NCI-H345 treated with DMSO at 0.1 percent for 48 hours (cell line): Measurements from ENCODE around the gene CNN3.

ENCODE experiments used
- DNase-seq: peaks from one replicate; lab custom pipeline; 2025; ENCODE audit not compliant: unreplicated experiment; lab: John Stamatoyannopoulos, UW

CNN3 gene

DNA sequence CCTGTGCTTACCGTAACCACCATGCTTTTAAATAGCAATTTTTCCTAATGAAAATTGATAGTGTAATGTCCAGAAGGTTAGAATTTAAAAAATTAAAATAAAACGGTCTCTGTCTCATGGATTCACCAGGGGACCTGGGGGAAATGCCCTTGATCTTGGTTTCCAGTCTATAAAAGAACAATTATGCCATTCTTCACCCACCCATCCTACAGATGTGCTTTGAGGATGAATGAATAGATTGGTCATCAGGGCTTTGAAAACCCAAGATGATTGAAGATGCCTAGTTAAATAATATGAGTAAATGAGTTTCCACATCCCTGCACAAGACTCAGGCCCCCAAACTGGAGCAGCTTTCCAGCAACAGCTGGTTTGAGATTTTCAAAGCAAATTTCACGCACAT, 38.7 kb downstream of the CNN3 start:
- DNase-seq: no peak

DNA sequence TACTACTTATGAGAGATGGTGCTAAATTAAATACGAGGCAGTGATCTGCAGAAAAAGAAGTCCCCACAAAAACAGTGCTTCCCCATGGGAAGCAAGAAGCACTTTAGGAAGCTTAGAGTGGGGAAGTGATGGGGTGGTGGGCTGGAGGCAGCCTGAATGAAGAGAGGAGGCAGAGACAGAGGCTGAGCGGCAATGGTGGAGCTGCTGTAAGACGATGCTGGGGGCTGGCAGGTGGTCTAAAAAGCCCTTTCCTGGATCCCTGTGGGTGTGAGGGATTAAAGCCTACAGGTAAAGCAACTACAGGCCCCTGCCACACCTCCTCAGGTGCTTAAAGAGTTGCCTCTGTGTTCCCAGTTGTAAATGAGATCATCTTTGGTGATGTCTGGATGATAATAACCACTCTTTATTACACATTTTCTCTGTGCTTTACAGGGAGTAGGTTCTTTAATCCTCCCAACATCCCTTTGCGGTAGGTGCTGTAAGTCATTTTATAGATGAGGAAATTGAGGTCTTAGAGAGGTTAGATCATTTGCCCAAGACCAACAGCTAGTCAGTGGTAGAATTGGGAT, 39.2 kb downstream of the CNN3 start:
- DNase-seq: no peak

DNA sequence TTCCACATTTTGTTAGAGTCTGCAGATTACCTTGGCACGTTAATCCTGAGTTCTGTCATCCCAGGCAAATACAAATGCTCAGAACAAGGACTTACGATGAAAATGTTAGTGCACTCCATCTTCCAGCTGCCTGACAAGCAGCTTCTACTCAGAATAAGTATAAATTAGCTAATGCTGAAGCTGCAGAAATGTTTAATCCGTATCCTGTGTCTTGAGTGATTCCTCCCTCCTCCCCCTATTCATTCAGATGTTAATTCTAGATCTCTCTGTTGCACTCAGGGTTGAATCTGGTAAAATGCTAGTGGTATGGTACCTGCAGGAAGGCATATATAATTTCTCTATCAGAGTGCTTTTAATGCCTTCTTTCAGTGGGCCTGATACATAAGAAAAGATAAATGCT, 39.8 kb downstream of the CNN3 start:
- no peak for DNase-seq

DNA sequence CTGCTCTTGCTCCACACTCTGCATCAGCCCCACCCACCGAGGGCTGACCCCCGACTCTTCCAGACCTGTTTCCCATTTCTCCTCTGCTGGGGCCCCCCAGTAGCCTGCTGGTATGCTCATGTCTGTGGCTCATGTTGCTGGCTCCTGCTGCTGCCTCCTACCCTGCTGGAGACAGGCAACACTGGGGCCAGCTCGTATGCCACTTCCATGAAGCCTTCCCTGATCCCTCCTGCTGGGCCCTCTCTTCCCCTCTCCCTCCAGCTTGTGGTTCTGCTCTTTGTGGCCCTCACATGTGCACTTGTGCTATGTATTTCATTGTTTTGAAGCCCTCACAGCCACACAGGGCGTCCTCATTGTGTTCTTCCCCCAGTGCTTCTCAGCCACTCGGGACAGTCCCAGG, 40.5 kb downstream of the CNN3 start:
- DNase-seq: no peak

DNA sequence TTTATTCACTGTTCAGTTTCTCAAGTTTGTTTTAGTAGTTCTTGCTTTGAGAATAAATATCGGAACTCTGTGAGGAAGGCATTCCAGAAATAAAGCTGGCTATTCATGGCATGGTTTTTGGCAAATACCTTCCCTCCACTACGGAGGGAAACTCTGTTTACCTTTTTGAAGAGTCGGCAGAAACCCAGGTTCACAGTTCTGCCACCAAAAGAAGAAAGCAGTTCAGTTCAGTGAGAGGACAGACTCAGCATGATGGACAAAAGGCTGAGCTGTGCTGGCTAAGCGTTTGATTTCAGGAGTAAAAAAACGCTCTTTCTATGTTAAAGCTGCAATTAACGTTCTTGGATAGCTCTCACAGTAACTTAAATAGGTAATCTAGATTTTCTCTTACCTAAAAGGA, 42.4 kb downstream of the CNN3 start:
- DNase-seq: no peak

DNA sequence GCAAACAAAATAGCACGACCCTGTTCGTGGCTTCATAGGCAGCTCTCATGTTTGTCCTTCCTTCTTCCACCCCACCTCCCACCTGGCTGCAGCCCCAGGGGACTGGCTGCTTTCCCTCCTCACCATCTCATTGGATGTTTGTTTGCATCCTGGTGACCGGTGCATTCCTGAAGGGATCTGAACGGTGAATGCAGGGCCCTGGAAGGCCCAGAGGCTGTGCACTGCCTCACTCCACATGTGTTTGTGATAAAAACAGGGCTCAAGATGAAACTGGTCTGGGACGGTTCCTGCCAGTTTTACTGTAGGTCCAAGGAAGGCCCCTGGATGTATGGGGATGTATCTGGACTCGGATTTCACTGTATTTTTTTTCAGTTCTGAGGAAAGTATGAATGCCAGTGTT, 42.8 kb downstream of the CNN3 start:
- DNase-seq: no peak

DNA sequence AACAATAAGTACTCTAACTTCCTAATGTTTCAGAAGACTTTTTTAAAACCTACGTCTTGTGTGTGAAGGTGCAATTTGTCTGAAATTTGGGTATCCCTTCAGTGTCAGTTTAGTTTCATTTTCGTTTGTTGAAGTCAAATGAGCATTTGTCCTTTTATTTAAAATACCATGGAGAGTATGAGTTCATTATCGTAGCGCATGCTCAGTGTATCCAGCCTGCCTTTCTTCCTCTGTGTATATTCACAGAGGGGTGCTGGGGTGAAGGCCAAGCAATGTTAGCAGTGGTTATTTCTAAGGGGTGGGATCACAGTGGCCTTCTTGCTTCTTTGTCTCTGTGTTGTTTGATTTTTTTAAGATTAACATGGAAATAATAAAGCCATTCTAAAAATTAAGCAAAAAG, 43.2 kb downstream of the CNN3 start:
- peak; percentile 36 for DNase-seq

DNA sequence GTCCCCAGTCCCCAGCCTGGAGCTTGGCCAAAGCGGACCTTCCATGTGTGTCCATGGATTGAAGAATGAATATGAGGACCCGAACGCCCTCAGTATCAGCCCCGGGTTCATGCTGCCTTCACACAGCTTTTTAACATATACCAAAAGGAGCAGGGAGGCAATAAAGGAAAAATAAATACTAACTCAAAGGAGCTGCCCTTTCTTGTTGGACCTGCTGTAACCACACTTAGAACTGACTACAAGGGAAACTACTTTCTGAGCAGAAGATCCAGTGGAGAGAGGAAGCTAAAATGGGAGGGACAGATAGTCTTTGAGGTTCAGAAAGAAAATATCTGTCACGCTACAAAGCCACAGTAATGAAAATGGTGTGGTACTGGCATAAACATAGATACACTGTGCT, 48.6 kb downstream of the CNN3 start:
- DNase-seq: no peak

DNA sequence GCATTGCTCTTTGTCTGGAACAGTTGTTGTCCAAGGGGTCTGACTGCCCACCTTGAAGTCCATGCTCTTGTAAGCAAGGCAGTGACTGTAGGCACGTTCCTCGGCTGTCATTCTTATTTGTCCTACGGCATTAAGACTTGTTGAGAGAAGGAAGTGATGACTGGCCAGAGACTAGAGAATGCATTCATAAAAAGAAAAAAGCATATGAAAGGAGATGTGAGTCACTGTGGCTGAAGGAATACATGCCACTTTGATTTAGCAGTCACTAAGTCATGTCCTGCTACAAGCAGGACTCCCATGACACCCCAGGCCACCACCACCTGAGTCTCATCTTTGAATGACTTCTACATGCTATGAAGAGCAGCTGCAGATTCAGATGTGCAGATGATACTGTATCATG, 50.5 kb downstream of the CNN3 start:
- DNase-seq: no peak

DNA sequence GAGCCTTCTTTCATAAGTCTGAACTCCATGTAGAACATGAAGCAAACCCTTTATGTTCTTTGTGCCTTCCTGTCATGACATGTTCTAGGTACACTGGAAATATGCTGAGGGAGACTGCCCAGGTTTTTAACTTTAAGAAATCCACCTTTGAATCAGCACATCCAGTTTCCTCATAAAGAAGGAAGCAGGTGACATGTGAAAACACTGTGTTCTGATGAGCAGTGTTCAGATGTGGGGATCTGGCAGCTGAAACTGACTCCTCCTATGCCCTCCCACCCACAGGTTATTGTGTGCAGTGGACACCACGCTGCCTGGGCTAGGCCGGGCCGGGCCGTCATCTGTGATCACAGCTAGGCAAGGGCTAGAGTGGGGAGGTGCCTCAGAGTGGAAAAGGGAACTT, 51.1 kb downstream of the CNN3 start:
- no peak for DNase-seq

DNA sequence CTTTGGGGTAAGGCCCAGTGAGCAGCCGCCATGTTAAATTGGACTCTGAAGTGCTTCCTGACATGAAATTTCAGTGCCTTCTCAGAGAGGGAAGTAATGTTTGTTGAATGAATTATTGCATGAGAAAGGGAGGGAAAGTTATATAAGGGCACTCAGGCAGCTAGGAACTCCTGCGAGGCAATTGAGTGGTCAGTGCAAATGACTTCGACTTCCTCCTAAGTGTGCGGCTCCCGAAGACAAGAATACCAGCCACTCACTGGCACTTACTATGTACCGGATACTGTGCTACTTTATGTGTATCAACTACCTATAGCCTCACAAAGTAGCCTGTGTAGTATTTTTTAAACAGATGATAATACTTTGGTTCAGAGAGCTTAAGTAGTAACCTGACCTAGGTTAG, 52.5 kb downstream of the CNN3 start:
- DNase-seq: no peak

DNA sequence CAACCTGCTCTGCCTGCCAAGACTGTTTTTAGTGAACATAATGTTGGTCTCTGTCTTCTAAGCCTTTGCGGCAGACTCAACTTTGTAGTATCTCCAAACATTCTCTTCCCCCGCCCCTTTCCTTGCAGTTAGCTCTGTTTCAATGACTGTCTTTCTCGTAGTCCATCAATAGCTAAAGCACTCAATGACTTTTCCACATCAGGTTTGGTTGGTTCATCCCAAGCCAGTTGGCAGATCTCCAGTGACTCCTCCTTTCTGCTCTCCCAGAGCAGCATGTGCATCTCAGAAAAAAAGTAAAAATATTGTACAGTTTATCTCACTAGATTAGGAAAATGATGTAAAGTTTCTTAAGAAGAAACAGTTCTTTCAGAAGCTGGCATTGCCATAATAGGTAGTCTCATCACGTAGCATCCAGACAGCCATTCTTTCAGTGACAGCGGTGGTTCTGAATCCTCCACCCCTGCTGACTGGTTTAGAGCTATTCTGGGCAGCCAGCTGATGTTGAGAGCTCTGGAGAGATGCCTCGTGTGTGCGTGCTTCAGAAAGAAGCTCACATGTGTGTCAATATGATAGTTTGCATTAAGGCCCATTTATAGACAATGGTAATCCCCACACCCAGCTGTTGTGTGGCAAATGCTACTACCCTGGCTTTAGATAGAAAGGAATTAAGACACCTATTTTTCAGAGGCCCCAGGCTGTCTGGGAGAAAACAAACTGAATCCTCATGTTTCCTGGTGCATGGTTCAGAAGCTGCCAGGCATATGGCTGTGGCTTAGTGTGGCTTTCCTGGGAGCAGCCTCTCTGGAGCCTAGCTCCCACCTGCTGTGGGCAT, 53.2 kb downstream of the CNN3 start:
- peak; percentile 96 for DNase-seq

DNA sequence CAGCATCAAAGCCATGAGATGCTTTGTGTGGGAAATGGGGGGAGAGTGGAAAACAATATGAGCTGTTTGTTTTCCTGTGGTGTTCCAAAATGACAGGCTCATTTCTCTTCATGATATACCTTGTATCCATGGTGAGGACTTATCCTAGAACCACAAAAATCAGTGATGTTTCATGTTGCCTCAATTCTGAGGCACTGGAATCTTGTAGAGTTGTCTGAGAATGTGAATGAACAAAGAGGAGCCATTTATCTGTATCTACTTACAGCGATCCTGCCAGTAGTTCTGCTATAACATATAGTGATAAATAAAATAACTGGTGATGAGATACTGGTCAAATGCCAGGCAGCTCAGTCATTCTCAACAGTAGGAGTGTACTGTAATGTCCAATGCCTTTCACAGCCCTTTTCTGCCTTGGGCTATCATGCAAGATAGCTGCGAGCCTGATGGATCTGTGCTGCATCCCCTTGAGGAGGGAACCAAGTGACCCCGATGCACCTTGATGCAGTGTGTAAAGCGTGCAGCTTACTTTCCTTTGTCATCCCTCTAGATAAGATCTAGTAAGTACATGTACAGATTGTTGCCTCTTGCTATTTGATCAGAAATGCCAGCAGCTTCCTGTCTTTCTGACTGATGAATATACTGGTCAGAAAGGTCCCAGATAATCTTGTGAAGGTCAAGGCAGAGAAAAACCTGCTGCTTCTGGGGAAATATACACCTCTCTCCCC, 54.0 kb downstream of the CNN3 start:
- no peak for DNase-seq

DNA sequence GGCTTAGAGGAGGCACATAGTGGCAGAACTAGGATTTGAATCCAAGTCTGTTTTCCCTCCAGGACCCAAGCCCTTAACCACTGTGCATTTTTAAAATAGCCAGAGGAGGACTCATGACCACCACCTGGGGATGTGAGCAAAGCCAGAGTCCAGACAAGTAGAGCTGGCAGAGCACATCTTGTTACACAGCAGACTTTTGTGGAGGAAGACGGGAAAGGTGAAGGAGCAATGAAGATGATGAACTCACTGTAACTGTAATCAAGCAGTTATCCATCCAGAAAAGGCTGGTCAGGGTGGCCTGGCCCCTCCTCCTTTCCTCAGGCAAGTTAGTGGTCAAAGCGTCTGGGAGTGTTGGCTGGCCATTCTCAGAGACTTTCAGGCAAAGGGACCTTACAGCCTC, 55.9 kb downstream of the CNN3 start:
- no peak for DNase-seq

DNA sequence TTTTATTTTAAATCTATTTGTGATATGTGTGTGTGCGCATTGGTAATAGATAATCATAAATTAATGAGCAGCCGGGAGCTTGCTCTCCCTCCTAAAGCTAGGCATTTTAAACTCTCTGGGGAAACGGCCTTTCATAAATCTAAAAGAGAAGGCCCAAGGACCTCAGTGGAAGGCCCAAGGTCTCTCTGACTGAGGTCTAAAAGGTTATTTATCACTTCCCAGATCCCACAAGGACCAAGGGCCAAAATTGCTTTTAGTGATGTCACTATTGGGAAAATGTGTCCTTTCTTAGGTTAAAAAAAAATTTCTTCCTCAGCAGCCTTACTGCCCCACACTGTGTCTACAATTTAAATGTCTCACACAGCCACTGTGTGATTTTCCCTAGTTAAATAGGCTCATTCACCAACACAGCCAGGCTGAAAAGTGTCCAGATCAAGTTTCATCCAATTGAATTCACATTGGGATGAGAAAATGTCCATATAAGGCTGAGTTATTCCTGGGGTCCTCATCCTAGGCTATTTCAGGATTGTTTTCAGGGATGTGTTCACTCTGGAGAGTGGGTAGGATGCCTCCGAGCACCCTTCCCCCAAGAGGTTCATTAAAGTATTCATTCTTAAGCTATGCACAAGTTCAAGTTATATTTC, 60.6 kb downstream of the CNN3 start:
- DNase-seq: no peak

DNA sequence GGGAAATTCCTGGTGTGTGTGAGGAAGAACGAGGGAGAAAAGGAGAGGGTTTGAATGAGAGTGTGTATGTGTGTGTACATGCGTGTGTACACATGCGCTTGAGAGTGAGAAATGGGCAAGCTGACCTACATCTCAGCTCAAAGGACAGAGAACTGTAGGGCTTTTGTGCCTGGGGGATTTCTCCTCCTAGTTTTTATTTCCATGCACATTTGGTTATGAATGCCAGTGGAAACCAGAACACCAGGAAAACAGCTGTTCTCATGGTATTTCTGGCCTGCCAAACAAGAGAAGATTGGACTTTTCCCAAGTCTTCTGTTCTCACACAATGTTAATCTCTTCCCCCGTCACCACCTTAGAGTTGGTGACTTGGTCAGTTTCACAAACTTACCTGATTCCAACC, 61.5 kb downstream of the CNN3 start:
- no peak for DNase-seq

DNA sequence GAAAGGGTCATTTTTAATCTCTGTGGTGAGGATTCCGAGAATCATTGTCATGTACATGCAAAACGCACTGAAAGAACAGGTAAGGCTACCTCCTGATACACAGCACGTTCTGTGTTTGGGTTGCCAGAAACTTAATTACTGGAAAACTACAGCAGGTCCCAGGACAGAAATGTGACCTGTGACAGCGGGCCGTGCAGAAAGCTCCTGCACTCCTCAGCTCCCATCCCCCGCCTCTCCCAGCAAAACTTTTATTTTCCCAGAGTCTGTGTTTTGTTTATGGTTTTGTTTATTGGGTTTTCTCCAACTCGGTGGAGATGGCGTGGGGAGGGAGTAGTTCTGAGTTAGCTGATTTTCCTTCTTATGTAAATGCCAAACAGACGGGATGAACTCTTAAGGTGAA, 62.1 kb downstream of the CNN3 start:
- DNase-seq: no peak

DNA sequence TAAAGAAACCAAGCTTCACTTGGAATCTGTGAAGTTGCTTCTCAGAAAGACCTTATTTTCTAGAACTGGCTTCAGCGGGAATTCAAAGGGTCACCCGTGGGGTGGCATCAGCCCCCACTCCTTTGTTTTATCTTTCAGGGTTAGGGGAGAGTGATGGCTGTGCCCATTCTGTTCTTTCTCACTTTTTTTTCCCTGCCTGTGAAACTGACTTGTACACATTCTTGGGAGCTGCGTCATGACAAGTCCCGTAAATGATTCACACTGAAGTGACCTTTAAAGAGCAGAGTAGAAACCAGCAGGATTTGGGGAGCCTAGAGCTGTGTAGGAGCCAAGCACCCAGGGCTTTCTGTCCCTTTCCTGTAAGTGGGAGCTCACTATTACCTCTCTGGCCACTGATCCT, 63.0 kb downstream of the CNN3 start:
- DNase-seq: no peak

DNA sequence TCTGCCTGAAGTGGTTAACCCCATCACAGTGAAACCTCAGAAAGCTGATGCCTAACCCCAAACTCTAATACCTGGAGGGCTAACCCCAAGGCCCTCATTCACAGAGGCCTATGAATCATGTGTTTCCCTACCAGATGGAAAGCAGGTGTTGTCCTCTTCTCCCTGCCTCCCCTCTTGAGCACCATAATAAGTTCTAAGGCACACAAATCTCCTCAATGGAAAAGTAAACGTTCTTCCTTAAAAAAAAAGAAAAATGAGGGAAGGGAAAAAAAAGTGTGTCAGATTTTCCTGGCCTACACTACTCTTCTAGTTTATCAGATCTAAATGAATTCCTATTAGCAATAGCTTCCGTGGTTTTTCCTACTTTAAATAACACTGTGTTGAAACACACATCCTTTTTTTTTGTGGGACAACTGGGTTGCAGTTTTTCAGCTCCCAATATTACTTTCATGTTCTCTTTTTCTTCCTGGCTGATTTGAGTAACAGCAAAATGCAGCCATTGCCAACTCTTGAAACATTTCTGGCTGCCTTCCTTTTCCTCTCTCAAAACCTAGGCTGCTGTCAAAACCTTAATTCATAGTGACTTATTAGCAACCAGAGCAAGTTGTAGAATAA, 63.5 kb downstream of the CNN3 start:
- no peak for DNase-seq

DNA sequence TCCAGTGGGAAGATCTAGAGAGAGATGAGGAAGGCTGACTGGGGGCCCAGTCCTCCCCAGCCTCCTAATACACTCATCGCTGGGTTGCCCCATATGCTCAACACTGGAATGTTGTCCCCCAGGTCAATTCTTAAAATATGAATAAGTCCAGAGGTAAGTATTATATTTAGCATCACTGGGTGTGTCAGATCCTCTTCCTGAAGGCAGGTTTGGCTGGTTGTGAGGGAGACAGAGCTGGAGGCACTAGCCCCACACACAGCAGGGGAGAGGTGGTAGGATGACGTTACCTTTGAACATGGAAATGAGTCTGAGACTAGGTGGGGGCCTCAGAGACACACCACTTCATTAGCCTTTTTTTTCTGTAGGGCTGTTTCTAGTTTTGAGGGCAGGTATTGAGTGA, 64.2 kb downstream of the CNN3 start:
- no peak for DNase-seq

DNA sequence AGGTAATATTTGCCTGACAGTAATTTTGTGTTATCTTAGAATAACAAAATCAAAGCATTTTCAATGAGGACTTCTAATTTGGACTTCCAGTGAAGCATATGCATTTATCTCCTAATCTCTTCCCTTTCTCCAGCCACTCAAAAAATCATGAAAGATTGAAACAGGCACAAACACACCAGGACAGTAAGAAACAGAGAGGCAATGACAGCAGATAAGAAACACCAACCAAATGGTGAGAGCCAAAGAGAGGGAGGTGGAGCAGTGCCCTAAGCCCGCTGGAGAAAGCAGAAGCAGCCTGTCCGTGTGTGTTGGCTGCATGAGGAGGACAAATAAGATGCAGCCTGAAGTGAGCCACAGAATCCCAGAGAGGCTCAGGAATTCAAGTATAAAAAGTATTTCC, 67.7 kb downstream of the CNN3 start:
- no peak for DNase-seq
